SK-N-SH treated with all-trans-retinoic acid at 6 μM for 48 hours (cell line): ENCODE measurements around the gene ABHD5.

Experiments used
- ATAC-seq: fragments of 200-7000 bp; cut with Tn5 transposase; 3 replicates; pipeline ENCODE4 v1.9.1; 2020; ENCODE audit warnings: mild to moderate bottlenecking, moderate library complexity
- ARNTL ChIP-seq: fragments of 450-650 bp; formaldehyde crosslinking; IDR thresholded peaks from 2 replicates; pipeline ENCODE4 v1.5.0; 2020; ENCODE audit warnings: low read depth, mild to moderate bottlenecking, moderate library complexity, borderline replicate concordance
- BACH2 ChIP-seq: fragments of 250-450 bp; sonication (Bioruptor Pico); IDR thresholded peaks from 2 replicates; pipeline ENCODE4 v1.9.0; 2021; ENCODE audit warnings: mild to moderate bottlenecking, borderline replicate concordance
- CREB5 ChIP-seq: fragments of 250-450 bp; sonication (Bioruptor Pico); IDR thresholded peaks from 2 replicates; pipeline ENCODE4 v1.5.1; 2020; ENCODE audit warnings: low read depth, mild to moderate bottlenecking, moderate library complexity
- CSDC2 ChIP-seq: fragments of 250-450 bp; sonication (Bioruptor Pico); IDR thresholded peaks from 2 replicates; pipeline ENCODE4 v1.5.0; 2020; ENCODE audit warnings: mild to moderate bottlenecking, moderate library complexity
- CSRNP3 ChIP-seq: fragments of 250-450 bp; sonication (Bioruptor Pico); IDR thresholded peaks from 2 replicates; pipeline ENCODE4 v1.5.1; 2021; ENCODE audit warnings: mild to moderate bottlenecking, moderate library complexity
- ESRRG ChIP-seq: fragments of 250-450 bp; sonication (Bioruptor Pico); IDR thresholded peaks from 2 replicates; pipeline ENCODE4 v1.6.1; 2021; ENCODE audit warnings: mild to moderate bottlenecking
- GLIS3 ChIP-seq: fragments of 250-450 bp; sonication (Bioruptor Pico); IDR thresholded peaks from 2 replicates; pipeline ENCODE4 v1.5.0; 2020; ENCODE audit warnings: mild to moderate bottlenecking, moderate library complexity
- ISL1 ChIP-seq: fragments of 250-450 bp; sonication (Bioruptor Pico); IDR thresholded peaks from 2 replicates; pipeline ENCODE4 v2.1.2; 2022; ENCODE audit warnings: mild to moderate bottlenecking, moderate library complexity
- OSR1 ChIP-seq: fragments of 250-450 bp; sonication (Bioruptor Pico); IDR thresholded peaks from 2 replicates; pipeline ENCODE4 v1.8.0; 2022; ENCODE audit warnings: moderate library complexity, mild to moderate bottlenecking, inconsistent platforms
- PATZ1 ChIP-seq: fragments of 250-450 bp; sonication (Bioruptor Pico); IDR thresholded peaks from 2 replicates; pipeline ENCODE4 v1.8.0; 2020; ENCODE audit warnings: mild to moderate bottlenecking, moderate library complexity, borderline replicate concordance
- POU6F1 ChIP-seq: fragments of 250-450 bp; sonication (Bioruptor Pico); IDR thresholded peaks from 2 replicates; pipeline ENCODE4 v1.8.0; 2021; ENCODE audit warnings: low read depth, mild to moderate bottlenecking, moderate library complexity, borderline replicate concordance
- PPARA ChIP-seq: fragments of 250-450 bp; sonication (Bioruptor Pico); IDR thresholded peaks from 2 replicates; pipeline ENCODE4 v1.5.0; 2020; ENCODE audit warnings: mild to moderate bottlenecking, borderline replicate concordance
- RARB ChIP-seq: fragments of 250-450 bp; sonication (Bioruptor Pico); IDR thresholded peaks from 2 replicates; pipeline ENCODE4 v1.8.0; 2021; ENCODE audit warnings: mild to moderate bottlenecking, moderate library complexity
- SNAI2 ChIP-seq: fragments of 250-450 bp; sonication (Bioruptor Pico); IDR thresholded peaks from 2 replicates; pipeline ENCODE4 v1.5.0; 2020; ENCODE audit warnings: mild to moderate bottlenecking, moderate library complexity
- TCF4 ChIP-seq: fragments of 250-450 bp; sonication (Bioruptor Pico); IDR thresholded peaks from 2 replicates; pipeline ENCODE4 v1.8.0; 2021; ENCODE audit warnings: mild to moderate bottlenecking, moderate library complexity, borderline replicate concordance
- TOX ChIP-seq: fragments of 250-450 bp; sonication (Bioruptor Pico); IDR thresholded peaks from 2 replicates; pipeline ENCODE4 v1.8.0; 2021; ENCODE audit warnings: mild to moderate bottlenecking, moderate library complexity, borderline replicate concordance
- ZC3H10 ChIP-seq: fragments of 250-450 bp; sonication (Bioruptor Pico); IDR thresholded peaks from 2 replicates; pipeline ENCODE4 v1.5.1; 2021; ENCODE audit warnings: mild to moderate bottlenecking, moderate library complexity
- ZFP3 ChIP-seq: fragments of 250-450 bp; sonication (Bioruptor Pico); IDR thresholded peaks from 2 replicates; pipeline ENCODE4 v1.5.0; 2020; ENCODE audit warnings: mild to moderate bottlenecking, moderate library complexity
- ZFP30 ChIP-seq: fragments of 450-650 bp; formaldehyde crosslinking; IDR thresholded peaks from 2 replicates; pipeline ENCODE4 v1.5.0; 2022; ENCODE audit warnings: mild to moderate bottlenecking, moderate library complexity
- ZNF565 ChIP-seq: fragments of 450-650 bp; formaldehyde crosslinking; conservative IDR thresholded peaks from 2 replicates; pipeline ENCODE4 v1.5.0; 2020; ENCODE audit warnings: low read depth, mild to moderate bottlenecking, moderate library complexity
- ZNF70 ChIP-seq: fragments of 450-650 bp; formaldehyde crosslinking; IDR thresholded peaks from 2 replicates; pipeline ENCODE4 v1.5.0; 2020; ENCODE audit warnings: mild to moderate bottlenecking, moderate library complexity

Gene ABHD5

GRCh38 chr3:43735618-43736017, 44.9 kb downstream of the ABHD5 start:
- no peak for ATAC-seq
- TF ChIP-seq ARNTL (CRISPR knock-in tag) (no peak), TCF4 (no peak), RARB (no peak), ZC3H10 (no peak), GLIS3 (CRISPR knock-in tag) (no peak), PPARA (CRISPR knock-in tag) (no peak), ZNF70 (CRISPR knock-in tag) (no peak), CREB5 (CRISPR knock-in tag) (no peak), CSRNP3 (CRISPR knock-in tag) (no peak), TOX (CRISPR knock-in tag) (no peak)

GRCh38 chr3:43736558-43737440, 46.1 kb downstream of the ABHD5 start:
- TF ChIP-seq TCF4 (no peak), CSDC2 (CRISPR knock-in tag) (no peak), ZNF565 (no peak), ZC3H10 (no peak), ZFP30 (CRISPR knock-in tag) (no peak), ARNTL (CRISPR knock-in tag) (no peak), PPARA (CRISPR knock-in tag) (no peak), CSRNP3 (CRISPR knock-in tag) (no peak), ZNF70 (CRISPR knock-in tag) (no peak), CREB5 (CRISPR knock-in tag) (no peak), SNAI2 (CRISPR knock-in tag) (no peak)

GRCh38 chr3:43738305-43738704, 47.6 kb downstream of the ABHD5 start:
- no peak for ATAC-seq
- TF ChIP-seq OSR1 (CRISPR knock-in tag) (no peak), ZFP3 (CRISPR knock-in tag) (no peak), TOX (CRISPR knock-in tag) (no peak), TCF4 (no peak), PATZ1 (no peak), CSDC2 (CRISPR knock-in tag) (no peak), ZFP30 (CRISPR knock-in tag) (no peak), ZNF70 (CRISPR knock-in tag) (no peak), ZC3H10 (no peak)

More at GRCh38 chr3:43736558-43737440, 46.1 kb downstream of the ABHD5 start:
- no peak for ATAC-seq

- TF ChIP-seq BACH2 (CRISPR knock-in tag) (no peak), POU6F1 (CRISPR knock-in tag) (no peak), ARNTL (CRISPR knock-in tag) (no peak), RARB (no peak), ESRRG (CRISPR knock-in tag) (no peak), ZNF70 (CRISPR knock-in tag) (no peak), PPARA (CRISPR knock-in tag) (no peak), GLIS3 (CRISPR knock-in tag) (no peak), CSDC2 (CRISPR knock-in tag) (no peak), ZFP30 (CRISPR knock-in tag) (no peak), ISL1 (CRISPR knock-in tag) (no peak), TOX (CRISPR knock-in tag) (no peak)
- TF ChIP-seq, all 23 proteins: peak for 0
- ATAC-seq: no peak
Observed at GRCh38 chr3:43742920-43743319, 52.2 kb downstream of the ABHD5 start.
